ENCODE results near the gene SLC15A2.

Gene SLC15A2

DNA sequence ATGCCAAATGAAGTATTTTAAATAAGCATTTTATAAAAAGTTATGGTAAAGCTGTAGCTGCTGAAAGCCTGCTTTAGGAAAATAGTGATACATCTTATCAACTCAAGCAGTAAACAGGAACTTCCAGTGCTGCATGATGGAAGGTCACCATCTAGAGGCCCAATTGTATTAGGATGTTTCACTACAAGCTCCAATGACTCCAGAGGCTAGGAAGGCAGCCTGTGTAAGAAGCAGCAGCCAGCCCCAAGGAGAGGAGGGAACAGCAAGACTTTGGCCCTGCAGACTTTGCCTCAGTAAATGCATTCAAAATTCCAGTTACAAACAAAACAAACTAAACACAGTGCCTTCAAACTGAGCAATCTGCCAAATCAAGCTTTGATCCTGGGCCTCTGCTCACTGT lies 95.7 kb downstream of the SLC15A2 start:
- no peak for DNase-seq

DNA sequence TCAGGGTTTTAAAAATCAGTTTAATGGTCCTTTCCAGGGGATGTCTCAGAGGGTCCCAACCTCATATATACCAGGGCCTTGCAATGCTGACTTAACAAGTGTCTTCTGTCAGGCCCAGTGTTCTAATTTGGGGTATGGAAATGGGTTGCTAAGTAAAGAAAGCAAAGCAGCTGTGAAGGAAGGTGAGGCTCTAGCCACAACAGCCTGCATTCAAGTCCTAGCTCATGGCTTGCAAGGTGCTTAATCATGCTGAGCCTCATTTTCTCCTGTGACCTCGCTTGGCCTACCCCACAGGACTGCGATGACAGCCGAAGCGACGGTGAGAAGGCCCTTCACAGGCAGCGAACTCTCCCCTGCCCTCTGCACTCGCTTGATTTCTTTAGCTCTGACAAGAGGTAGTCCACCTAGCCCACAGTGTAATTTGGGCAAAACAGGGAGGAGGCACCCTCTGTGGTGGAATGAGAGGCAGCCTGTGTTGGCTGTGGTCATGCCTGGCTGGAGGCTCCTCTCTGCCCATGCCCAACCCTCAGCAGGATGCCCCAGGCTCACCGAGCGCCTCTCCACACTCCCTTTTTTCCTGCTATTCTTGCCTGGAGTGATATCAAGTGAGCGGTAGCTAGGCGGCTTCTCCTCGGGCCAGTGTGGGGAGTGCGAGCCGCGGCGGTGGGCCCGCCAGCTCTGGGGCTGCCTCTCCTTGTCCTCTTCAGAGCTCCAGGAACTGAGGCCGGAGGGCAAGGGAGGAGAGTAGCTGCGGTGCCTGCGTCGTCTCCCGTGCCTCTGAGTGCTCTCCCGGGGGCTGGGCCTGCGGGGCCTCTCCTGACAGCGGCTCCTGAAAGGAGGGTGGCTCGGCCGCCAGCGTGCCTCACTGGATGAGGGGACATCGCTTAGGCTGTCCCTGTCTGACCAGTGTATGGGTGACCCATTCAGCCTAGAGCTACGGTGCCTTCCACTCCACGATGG lies 98.7 kb downstream of the SLC15A2 start:
- no peak for DNase-seq
